MM.1S (cell line): ENCODE measurements around the gene ZMIZ2.
"Not testable (repeated sequence)": the region's sequence is repeated elsewhere in the genome, so short reads cannot be mapped to it uniquely, and the experiment has no call there.

ENCODE experiments used
- DNase-seq: peaks from one replicate; pipeline ENCODE4 v3.0.0-alpha.2; 2015
- H2AFZ ChIP-seq: fragments of 300-600 bp; sonication (generic); 2 replicates; pipeline ENCODE4 v1.6.0; 2016; ENCODE audit warnings: antibody characterized with exemption, low read length
- H3F3A ChIP-seq: fragments of 300-600 bp; sonication (generic); 2 replicates; pipeline ENCODE4 v1.6.1; 2016; ENCODE audit warnings: mild to moderate bottlenecking, antibody characterized with exemption, low read length, moderate library complexity, mixed read lengths; ENCODE audit not compliant: insufficient read depth
- H3K27ac ChIP-seq: fragments of 300-600 bp; sonication (generic); 2 replicates; pipeline ENCODE4 v1.5.1; 2016; ENCODE audit warnings: mild to moderate bottlenecking, low read length
- H3K27me3 ChIP-seq: fragments of 300-600 bp; sonication (generic); replicated peaks from 2 replicates; pipeline ENCODE4 v1.6.0; 2016; ENCODE audit warnings: low read length; ENCODE audit not compliant: insufficient read depth
- H3K36me3 ChIP-seq: fragments of 300-600 bp; sonication (generic); replicated peaks from 2 replicates; pipeline ENCODE4 v1.6.1; 2016; ENCODE audit warnings: mild to moderate bottlenecking, low read length, mixed read lengths; ENCODE audit not compliant: insufficient read depth
- H3K4me1 ChIP-seq: fragments of 300-600 bp; sonication (generic); 2 replicates; pipeline ENCODE4 v1.6.1; 2016; ENCODE audit warnings: low read length, mixed read lengths
- H3K4me2 ChIP-seq: fragments of 300-600 bp; sonication (generic); 2 replicates; pipeline ENCODE4 v1.6.0; 2016; ENCODE audit warnings: low read depth, low read length
- H3K4me3 ChIP-seq: fragments of 300-600 bp; sonication (generic); 2 replicates; pipeline ENCODE4 v1.5.1; 2016; ENCODE audit warnings: low read length, mixed read lengths
- H3K79me2 ChIP-seq: fragments of 300-600 bp; sonication (generic); 2 replicates; pipeline ENCODE4 v1.6.1; 2016; ENCODE audit warnings: mixed run types, low read length, mixed read lengths
- H3K9ac ChIP-seq: fragments of 300-600 bp; sonication (generic); 2 replicates; pipeline ENCODE4 v1.6.1; 2016; ENCODE audit warnings: low read length, mixed read lengths
- H3K9me2 ChIP-seq: fragments of 300-600 bp; sonication (generic); replicated peaks from 2 replicates; pipeline ENCODE4 v1.6.1; 2016; ENCODE audit warnings: mild to moderate bottlenecking, low read length, mixed read lengths; ENCODE audit not compliant: insufficient read depth
- H3K9me3 ChIP-seq: fragments of 300-600 bp; sonication (generic); replicated peaks from 2 replicates; pipeline ENCODE4 v1.6.1; 2016; ENCODE audit warnings: mild to moderate bottlenecking, low read length, mixed read lengths; ENCODE audit not compliant: insufficient read depth
- H4K20me1 ChIP-seq: fragments of 300-600 bp; sonication (generic); 2 replicates; pipeline ENCODE4 v1.6.1; 2016; ENCODE audit warnings: mild to moderate bottlenecking, low read length, moderate library complexity, mixed read lengths; ENCODE audit not compliant: insufficient read depth
- EZH2 ChIP-seq: fragments of 300-600 bp; sonication (generic); optimal IDR thresholded peaks from 2 replicates; pipeline ENCODE3; 2017; ENCODE audit warnings: low read depth, mild to moderate bottlenecking, antibody characterized with exemption, low read length, mixed read lengths
- EZH2phosphoT487 ChIP-seq: fragments of 300-600 bp; sonication (generic); IDR thresholded peaks from 2 replicates; pipeline ENCODE4 v1.6.1; 2018; ENCODE audit warnings: antibody characterized with exemption, low read length
- TF ChIP-seq, protein P1 (sequence below): fragments of 300-600 bp; sonication (generic); IDR thresholded peaks from 2 replicates; pipeline ENCODE4 v1.5.1; 2016; ENCODE audit warnings: antibody characterized with exemption, low read length, mixed read lengths

The ZMIZ2 gene

DNA sequence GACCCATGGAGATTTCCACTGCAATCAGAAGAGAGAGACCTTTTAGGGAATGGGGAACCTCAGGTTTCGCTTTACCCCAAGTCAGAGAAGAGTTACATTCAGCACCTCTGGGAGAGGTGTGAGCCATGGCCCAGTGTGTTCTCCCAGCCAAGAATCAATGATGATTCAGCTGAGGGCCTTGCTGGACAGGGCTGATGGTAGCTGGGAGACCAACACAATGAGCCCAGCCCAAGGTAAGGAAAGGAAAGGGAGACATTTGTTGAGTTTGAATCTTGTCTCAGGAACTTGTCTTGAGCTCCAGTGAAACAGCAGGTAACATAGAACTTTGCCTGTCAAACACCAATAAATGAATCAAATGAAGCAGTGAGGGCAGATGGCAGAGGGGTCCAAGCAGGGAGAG is 33.8 kb downstream of the ZMIZ2 start:
- Histone ChIP-seq H3K9me2 (no peaks in the 10 kb centered on the region), H3K36me3 (no peaks in the 10 kb centered on the region), H2AFZ (no peak overlapping the region), H3K4me3 (no peak overlapping the region), H3K27ac (no peak overlapping the region), H3K9me3 (no peaks in the 10 kb centered on the region), H3K4me1 (peaks cover 5% of the 10 kb centered on the region; the same call in 1 of the 2 replicates), H3K27me3 (no peaks in the 10 kb centered on the region), H3K9ac (no peak overlapping the region), H3K4me2 (no peak overlapping the region), H4K20me1 (no peaks in the 10 kb centered on the region), H3F3A (0 out of 2 replicates have a peak, but pooled peaks cover 8% of the 10 kb centered on the region), H3K79me2 (no peaks in the 10 kb centered on the region)
- DNase-seq = no peak
- TF ChIP-seq, protein P1, sequence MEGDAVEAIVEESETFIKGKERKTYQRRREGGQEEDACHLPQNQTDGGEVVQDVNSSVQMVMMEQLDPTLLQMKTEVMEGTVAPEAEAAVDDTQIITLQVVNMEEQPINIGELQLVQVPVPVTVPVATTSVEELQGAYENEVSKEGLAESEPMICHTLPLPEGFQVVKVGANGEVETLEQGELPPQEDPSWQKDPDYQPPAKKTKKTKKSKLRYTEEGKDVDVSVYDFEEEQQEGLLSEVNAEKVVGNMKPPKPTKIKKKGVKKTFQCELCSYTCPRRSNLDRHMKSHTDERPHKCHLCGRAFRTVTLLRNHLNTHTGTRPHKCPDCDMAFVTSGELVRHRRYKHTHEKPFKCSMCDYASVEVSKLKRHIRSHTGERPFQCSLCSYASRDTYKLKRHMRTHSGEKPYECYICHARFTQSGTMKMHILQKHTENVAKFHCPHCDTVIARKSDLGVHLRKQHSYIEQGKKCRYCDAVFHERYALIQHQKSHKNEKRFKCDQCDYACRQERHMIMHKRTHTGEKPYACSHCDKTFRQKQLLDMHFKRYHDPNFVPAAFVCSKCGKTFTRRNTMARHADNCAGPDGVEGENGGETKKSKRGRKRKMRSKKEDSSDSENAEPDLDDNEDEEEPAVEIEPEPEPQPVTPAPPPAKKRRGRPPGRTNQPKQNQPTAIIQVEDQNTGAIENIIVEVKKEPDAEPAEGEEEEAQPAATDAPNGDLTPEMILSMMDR = no peak
- TF ChIP-seq EZH2 = no peak
- no peak for TF ChIP-seq EZH2phosphoT487

DNA sequence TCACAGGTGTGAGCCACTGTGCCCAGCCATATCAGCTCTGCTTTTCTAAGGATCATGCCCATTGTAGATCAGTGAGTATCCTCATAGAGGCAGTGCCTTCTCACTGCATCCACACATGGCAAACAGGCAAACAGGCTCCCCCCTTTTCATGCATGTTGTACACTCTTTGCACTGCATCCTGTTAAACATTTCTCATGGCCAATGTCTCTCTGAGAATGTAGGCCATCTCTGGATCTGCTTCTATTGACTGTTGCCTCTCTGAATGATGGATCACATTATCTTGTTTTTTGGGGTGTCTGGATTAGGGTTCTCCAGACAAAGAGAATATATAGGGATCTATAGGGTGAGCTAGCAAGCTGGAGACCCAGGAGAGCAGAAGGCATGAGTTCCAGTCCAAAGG is 34.8 kb downstream of the ZMIZ2 start:
- no peak overlapping the region for H3K9ac ChIP-seq
- no peak overlapping the region for H3K4me3 ChIP-seq
- H4K20me1 ChIP-seq = no peaks in the 10 kb centered on the region
- no peaks in the 10 kb centered on the region for H3K9me3 ChIP-seq
- no peak overlapping the region for H3K4me2 ChIP-seq
- H3F3A ChIP-seq = 0 out of 2 replicates have a peak, but pooled peaks cover 8% of the 10 kb centered on the region
- no peaks in the 10 kb centered on the region for H3K79me2 ChIP-seq
- no peak overlapping the region for H3K27ac ChIP-seq
- no peak for DNase-seq
- TF ChIP-seq EZH2phosphoT487 = no peak
- TF ChIP-seq, protein P1 = no peak
- TF ChIP-seq EZH2 = no peak
- no peaks in the 10 kb centered on the region for H3K27me3 ChIP-seq
- H3K9me2 ChIP-seq = no peaks in the 10 kb centered on the region
- H3K4me1 ChIP-seq = peaks cover 5% of the 10 kb centered on the region; the same call in 1 of the 2 replicates
- H3K36me3 ChIP-seq = no peaks in the 10 kb centered on the region
- H2AFZ ChIP-seq = no peak overlapping the region

DNA sequence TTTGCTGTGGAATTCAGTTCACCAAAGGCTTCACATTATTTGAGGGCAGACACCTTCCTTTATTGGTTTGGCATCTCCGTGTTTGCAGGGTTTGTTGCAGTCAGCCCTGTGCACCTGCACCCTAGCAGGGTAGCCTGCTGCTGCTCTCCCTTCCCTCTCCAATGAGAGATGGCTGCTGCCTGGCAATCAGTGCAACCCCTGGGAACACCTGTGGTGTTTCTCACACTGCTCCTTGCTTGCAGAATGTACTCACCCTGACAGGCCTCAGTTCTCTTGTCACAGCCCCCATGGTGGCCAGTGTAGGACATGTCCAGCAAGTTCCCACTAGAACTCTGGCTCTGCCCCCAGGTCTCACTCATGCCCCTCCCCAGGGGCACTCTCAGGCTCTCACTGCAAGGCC is 35.7 kb downstream of the ZMIZ2 start:
- Histone ChIP-seq H3K9ac (no peak overlapping the region), H3K27ac (no peak overlapping the region), H3K4me3 (no peak overlapping the region), H4K20me1 (no peaks in the 10 kb centered on the region), H3K9me3 (no peaks in the 10 kb centered on the region), H3K4me2 (no peak overlapping the region), H3K79me2 (no peaks in the 10 kb centered on the region), H2AFZ (no peak overlapping the region), H3K9me2 (no peaks in the 10 kb centered on the region), H3F3A (0 out of 2 replicates have a peak, but pooled peaks cover 8% of the 10 kb centered on the region), H3K4me1 (peaks cover 5% of the 10 kb centered on the region; the same call in 1 of the 2 replicates), H3K27me3 (no peaks in the 10 kb centered on the region), H3K36me3 (no peaks in the 10 kb centered on the region)
- TF ChIP-seq, protein P1 = no peak
- TF ChIP-seq EZH2phosphoT487 (no peak), EZH2 (no peak)
- no peak for DNase-seq

DNA sequence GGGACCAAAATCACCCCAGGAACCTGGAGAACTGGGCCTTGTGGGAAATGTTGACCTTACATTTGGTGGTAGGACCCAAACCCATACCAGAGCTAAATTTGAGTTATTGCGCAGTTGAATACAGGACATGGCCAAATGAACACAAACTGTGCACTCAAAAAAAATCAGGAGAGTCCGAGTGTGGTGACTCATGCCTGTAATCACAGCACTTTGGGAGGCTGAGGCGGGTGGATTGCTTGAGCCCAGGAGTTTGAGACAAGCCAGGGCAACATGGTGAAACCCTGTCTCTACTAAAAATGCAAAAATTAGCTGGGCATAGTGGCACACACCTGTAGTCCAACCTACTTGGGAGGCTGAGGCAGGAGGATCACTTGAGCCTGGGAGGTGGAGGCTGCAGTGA is 36.6 kb downstream of the ZMIZ2 start:
- H3K9me3 ChIP-seq, H3K27me3 ChIP-seq, H2AFZ ChIP-seq, H3K4me1 ChIP-seq, H3K27ac ChIP-seq, H3K4me3 ChIP-seq, H3F3A ChIP-seq, H3K4me2 ChIP-seq, H4K20me1 ChIP-seq, H3K79me2 ChIP-seq, H3K9me2 ChIP-seq, DNase-seq, H3K9ac ChIP-seq, H3K36me3 ChIP-seq: not testable (repeated sequence)
